Vagina (tissue), 2 donors: ENCODE measurements around the gene AP4B1. TPM values are rescaled to one million over a fixed set of nuclear protein-coding genes. Genes with fewer than 3 reads are reported as not detected.

Source experiments
- DNase-seq, 2 donors: peaks; one replicate each; pipeline ENCODE4 v3.0.0-alpha.2; 2017; ENCODE audit errors: extremely low spot score in 2 of 2
- H3K27ac ChIP-seq: fragments of 200-600 bp; sonication (generic); one replicate; pipeline ENCODE4 v1.5.1; 2019
- H3K27me3 ChIP-seq: fragments of 200-600 bp; sonication (generic); one replicate; pipeline ENCODE4 v1.5.1; 2019
- H3K36me3 ChIP-seq, 2 donors: fragments of 200-600 bp; sonication (generic); one replicate each; pipeline ENCODE4 v1.5.1; 2017 to 2019
- H3K4me1 ChIP-seq: fragments of 200-600 bp; sonication (generic); one replicate; pipeline ENCODE4 v1.5.1; 2019
- H3K4me3 ChIP-seq, 2 donors: fragments of 200-600 bp; sonication (generic); 1 replicate in 1 of 2; 2 replicates in 1 of 2; pipeline ENCODE4 v1.5.1; 2016 to 2019
- H3K9me3 ChIP-seq: fragments of 200-600 bp; sonication (generic); one replicate; pipeline ENCODE4 v1.5.1; 2019
- POLR2A ChIP-seq, 2 donors: fragments of 450-650 bp; IDR thresholded peaks; one replicate each; pipeline ENCODE4 v1.6.1; 2017; ENCODE audit warnings: antibody characterized with exemption in 2 of 2, mild to moderate bottlenecking in 2 of 2, moderate library complexity in 2 of 2
- POLR2AphosphoS5 ChIP-seq, 2 donors: sonication (generic); formaldehyde crosslinking; IDR thresholded peaks; one replicate each; pipeline ENCODE4 v1.9.0; 2017; ENCODE audit warnings: antibody characterized with exemption in 2 of 2, mild to moderate bottlenecking in 2 of 2, low read depth in 1 of 2; ENCODE audit not compliant: insufficient read depth in 1 of 2
- intact Hi-C: fragments of 100-400 bp; cut with DNase I; formaldehyde crosslinking; loops from one replicate; pipeline ENCODE4 v1.15.1; 2023
- total RNA-seq: library from RNA; depleted of rRNA; stranded (reverse); fragments of >200 nt; gene quantifications from one replicate; pipeline ENCODE4 v1.2.3, GENCODE V29; 2016
- TF ChIP-seq, protein P1 (sequence below), 3 experiments: fragments of 450-650 bp in 2 of 3; fragments of 200-600 bp in 1 of 3; sonication (generic) in 1 of 3; IDR thresholded peaks; one replicate each; pipeline ENCODE4 v1.5.1; 2017 to 2019; ENCODE audit warnings: antibody characterized with exemption in 3 of 3, mild to moderate bottlenecking in 2 of 3, moderate library complexity in 2 of 3

Gene AP4B1
- total RNA-seq, 1 donor from 2014 or later: 6.9 TPM

DNA sequence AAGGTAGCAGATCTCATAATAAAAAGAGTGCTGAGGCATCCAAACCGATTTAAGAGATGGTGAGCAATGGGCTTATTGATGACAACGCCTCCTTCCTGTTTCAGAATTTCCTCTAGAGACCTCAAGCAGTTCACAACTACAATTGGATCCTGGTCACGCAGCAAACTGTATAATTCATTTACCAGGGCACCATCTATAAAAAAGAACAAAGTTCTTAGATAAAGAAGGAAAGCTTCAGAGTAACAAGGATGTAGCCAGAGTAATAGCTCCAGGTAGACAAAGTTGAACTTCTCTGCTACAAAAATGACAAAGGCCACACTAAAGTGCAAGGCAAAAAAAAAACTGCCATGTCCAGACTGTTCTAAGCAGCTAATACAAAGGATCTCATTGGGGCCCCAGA lies 3.4 kb downstream of the AP4B1 start:
- TF ChIP-seq POLR2AphosphoS5 (IDR thresholded peaks at IDR 0.05; ENCODE audit: insufficient read depth in 1 of 2, low read depth in 1 of 2): no peak
- no peak for TF ChIP-seq POLR2A (IDR thresholded peaks at IDR 0.05)
- TF ChIP-seq, protein P1, sequence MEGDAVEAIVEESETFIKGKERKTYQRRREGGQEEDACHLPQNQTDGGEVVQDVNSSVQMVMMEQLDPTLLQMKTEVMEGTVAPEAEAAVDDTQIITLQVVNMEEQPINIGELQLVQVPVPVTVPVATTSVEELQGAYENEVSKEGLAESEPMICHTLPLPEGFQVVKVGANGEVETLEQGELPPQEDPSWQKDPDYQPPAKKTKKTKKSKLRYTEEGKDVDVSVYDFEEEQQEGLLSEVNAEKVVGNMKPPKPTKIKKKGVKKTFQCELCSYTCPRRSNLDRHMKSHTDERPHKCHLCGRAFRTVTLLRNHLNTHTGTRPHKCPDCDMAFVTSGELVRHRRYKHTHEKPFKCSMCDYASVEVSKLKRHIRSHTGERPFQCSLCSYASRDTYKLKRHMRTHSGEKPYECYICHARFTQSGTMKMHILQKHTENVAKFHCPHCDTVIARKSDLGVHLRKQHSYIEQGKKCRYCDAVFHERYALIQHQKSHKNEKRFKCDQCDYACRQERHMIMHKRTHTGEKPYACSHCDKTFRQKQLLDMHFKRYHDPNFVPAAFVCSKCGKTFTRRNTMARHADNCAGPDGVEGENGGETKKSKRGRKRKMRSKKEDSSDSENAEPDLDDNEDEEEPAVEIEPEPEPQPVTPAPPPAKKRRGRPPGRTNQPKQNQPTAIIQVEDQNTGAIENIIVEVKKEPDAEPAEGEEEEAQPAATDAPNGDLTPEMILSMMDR (IDR thresholded peaks at IDR 0.05): no peak
- intact Hi-C loops: loop anchor here (10.0 kb wide), 1 partner anchor 66 kb away; no protein-coding TSS in a partner anchor

DNA sequence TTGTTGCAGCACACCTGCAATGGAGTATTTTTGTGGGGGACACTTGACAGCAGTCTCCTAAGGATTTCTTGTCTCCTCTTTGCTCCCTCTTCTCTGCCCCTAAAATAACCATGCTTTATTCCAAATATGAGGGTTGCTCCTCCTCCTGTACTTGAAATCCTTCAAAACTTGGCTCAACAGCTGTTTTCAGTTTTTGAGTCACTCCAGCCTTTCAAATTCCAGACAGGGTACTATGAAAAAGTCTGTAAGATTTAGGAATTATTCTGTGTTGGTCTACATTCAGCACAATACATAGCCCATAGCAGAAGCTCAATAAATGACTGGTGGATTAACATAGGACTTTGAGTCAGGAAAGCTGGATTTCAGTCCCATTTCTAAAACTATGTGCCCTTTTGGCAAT lies 5.5 kb downstream of the AP4B1 start:
- no peak overlapping the region for H3K4me3 ChIP-seq
- no peaks in the 10 kb centered on the region for H3K9me3 ChIP-seq
- H3K27me3 ChIP-seq: no peaks in the 10 kb centered on the region
- H3K4me1 ChIP-seq: peaks cover 19% of the 10 kb centered on the region
- H3K36me3 ChIP-seq: peaks cover 0 to 35% of the 10 kb centered on the region in 2 donors
- H3K27ac ChIP-seq: no peak overlapping the region
- intact Hi-C loops: no loop called here
- no peak for DNase-seq
- TF ChIP-seq, protein P1 (IDR thresholded peaks at IDR 0.05): no peak
- TF ChIP-seq POLR2AphosphoS5 (IDR thresholded peaks at IDR 0.05; ENCODE audit: insufficient read depth in 1 of 2, low read depth in 1 of 2) (no peak), POLR2A (IDR thresholded peaks at IDR 0.05) (no peak)

More for the DNA sequence above, 3.4 kb downstream of the AP4B1 start:
- Histone ChIP-seq H3K4me3 (no peak overlapping the region), H3K27me3 (no peaks in the 10 kb centered on the region), H3K27ac (no peak overlapping the region), H3K36me3 (peaks cover 0 to 27% of the 10 kb centered on the region in 2 donors), H3K9me3 (no peaks in the 10 kb centered on the region), H3K4me1 (peaks cover 22% of the 10 kb centered on the region)
- DNase-seq: no peak

DNA sequence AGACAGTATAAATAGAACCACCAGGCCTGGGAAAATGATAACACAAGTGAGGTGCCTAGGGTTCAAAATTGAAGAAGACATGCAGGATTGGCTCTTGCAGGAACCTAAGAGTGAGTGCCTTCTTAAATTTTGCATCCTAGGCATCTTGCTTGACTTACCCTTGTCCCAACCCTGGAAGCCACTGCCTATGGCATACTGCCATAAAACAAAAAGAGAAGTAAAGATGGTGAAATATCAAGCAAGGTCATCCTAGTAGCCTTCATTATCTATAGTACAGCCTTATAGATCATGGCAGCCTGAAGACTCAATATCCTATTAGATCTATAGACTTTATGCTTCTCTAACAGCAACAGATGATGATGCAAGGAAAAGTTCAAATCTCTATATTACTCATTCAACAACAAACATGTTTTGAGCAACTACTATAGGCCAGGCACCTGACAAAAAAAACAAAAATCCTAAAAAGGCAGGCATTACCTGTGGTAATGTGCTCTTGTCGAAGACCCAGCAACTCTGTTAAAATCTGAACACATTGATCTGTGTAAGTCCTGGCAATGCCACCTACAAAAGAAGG lies 6.3 kb downstream of the AP4B1 start:
- H3K36me3 ChIP-seq: peaks cover 0 to 35% of the 10 kb centered on the region in 2 donors
- intact Hi-C loops: no loop called here

DNA sequence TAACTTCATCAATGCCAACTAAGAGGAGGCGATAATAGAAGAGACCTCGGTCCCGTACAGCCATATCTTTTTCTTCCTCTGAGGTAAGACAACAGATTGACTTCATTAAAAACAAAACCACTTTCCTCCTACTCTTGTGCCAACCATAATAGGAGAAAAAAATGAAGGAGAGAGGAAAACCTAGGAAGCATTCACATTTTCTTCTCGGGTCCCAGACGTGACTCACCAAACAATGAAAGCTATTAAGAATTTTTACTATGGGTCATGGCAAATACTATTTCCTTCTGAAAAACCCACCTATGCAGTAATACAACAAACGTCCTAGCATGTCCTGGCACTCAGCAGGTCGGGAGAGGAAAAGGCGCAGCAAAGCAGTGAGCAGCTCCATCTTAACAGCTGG lies 8.6 kb downstream of the AP4B1 start:
- no peaks in the 10 kb centered on the region for H3K9me3 ChIP-seq
- no peak overlapping the region for H3K4me3 ChIP-seq
- DNase-seq: no peak
- H3K27me3 ChIP-seq: no peaks in the 10 kb centered on the region
- H3K36me3 ChIP-seq: peaks cover 0 to 35% of the 10 kb centered on the region in 2 donors
- TF ChIP-seq, protein P1 (IDR thresholded peaks at IDR 0.05): no peak
- TF ChIP-seq POLR2AphosphoS5 (IDR thresholded peaks at IDR 0.05; ENCODE audit: insufficient read depth in 1 of 2, low read depth in 1 of 2): no peak
- TF ChIP-seq POLR2A (IDR thresholded peaks at IDR 0.05): no peak
- intact Hi-C loops: no loop called here
- H3K27ac ChIP-seq: no peak overlapping the region
- H3K4me1 ChIP-seq: no peaks in the 10 kb centered on the region

More for the DNA sequence above, 6.3 kb downstream of the AP4B1 start:
- H3K4me3 ChIP-seq: no peak overlapping the region
- H3K27ac ChIP-seq: no peak overlapping the region
- no peak for DNase-seq
- H3K27me3 ChIP-seq: no peaks in the 10 kb centered on the region
- peaks cover 11% of the 10 kb centered on the region for H3K4me1 ChIP-seq
- TF ChIP-seq POLR2A (IDR thresholded peaks at IDR 0.05): no peak
- TF ChIP-seq, protein P1 (IDR thresholded peaks at IDR 0.05): no peak
- no peak for TF ChIP-seq POLR2AphosphoS5 (IDR thresholded peaks at IDR 0.05; ENCODE audit: insufficient read depth in 1 of 2, low read depth in 1 of 2)
- no peaks in the 10 kb centered on the region for H3K9me3 ChIP-seq

DNA sequence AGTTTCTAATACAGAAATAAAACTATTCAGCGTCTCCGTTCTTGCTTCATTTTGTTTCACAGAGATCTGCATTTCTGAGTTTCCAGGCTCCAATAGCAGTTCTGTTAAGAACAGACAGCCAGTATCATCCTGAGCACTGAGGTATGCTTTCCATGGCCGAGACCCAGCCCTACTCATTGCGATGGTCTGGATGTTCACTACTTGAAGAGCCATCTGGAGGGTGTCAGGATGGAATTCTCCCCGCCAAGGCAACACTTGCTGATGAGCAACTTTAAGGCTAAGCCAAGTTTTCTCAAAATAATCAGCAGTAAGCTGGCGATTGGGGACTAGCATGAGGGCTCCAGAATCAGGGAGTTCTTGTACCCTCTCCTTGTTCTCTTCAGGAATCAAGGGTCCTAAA lies 9.5 kb downstream of the AP4B1 start:
- no peak for DNase-seq
- TF ChIP-seq, protein P1 (IDR thresholded peaks at IDR 0.05): no peak
- TF ChIP-seq POLR2A (IDR thresholded peaks at IDR 0.05) (no peak), POLR2AphosphoS5 (IDR thresholded peaks at IDR 0.05; ENCODE audit: insufficient read depth in 1 of 2, low read depth in 1 of 2) (no peak)
- Histone ChIP-seq H3K27me3 (no peaks in the 10 kb centered on the region), H3K36me3 (peaks cover 0 to 31% of the 10 kb centered on the region in 2 donors), H3K4me1 (no peaks in the 10 kb centered on the region), H3K4me3 (no peak overlapping the region), H3K27ac (no peak overlapping the region), H3K9me3 (no peaks in the 10 kb centered on the region)
- intact Hi-C loops: no loop called here
